ENCODE measurements around the gene DGLUCY.

GRCh38 chr14:91128699-91129098 lies 14.8 kb downstream of the DGLUCY start:
- no peak for TF ChIP-seq CTCF (IDR thresholded peaks at IDR 0.05 in 2 of 3, conservative IDR thresholded peaks at IDR 0.05 in 1 of 3; ENCODE audit: borderline replicate concordance in 1 of 3, insufficient read depth in 1 of 3, low read depth in 2 of 3, low read length in 2 of 3)
- TF ChIP-seq POLR2A (IDR thresholded peaks at IDR 0.05; ENCODE audit: borderline replicate concordance, extremely low read depth, insufficient read depth, insufficient read length) = no peak
- no peak for TF ChIP-seq ZBTB33 (IDR thresholded peaks at IDR 0.05; ENCODE audit: extremely low read depth, insufficient replicate concordance, low read length)
- no peak for TF ChIP-seq ATF3 (IDR thresholded peaks at IDR 0.05)
- TF ChIP-seq MAX (IDR thresholded peaks at IDR 0.05) = no peak
- no peak for TF ChIP-seq ZFX (IDR thresholded peaks at IDR 0.05)
- TF ChIP-seq REST (IDR thresholded peaks at IDR 0.05; ENCODE audit: low read depth) = no peak
- no peak for TF ChIP-seq POLR2AphosphoS5 (IDR thresholded peaks at IDR 0.05; ENCODE audit: low read depth, low read length)
- no peak for TF ChIP-seq SP1 (IDR thresholded peaks at IDR 0.05; ENCODE audit: low read depth)
- TF ChIP-seq ZNF274 (IDR thresholded peaks at IDR 0.05; ENCODE audit: low read depth, low read length) = no peak
- TF ChIP-seq CBX3 (IDR thresholded peaks at IDR 0.05; ENCODE audit: low read depth) = no peak
- TF ChIP-seq RAD21 (IDR thresholded peaks at IDR 0.05; ENCODE audit: low read depth) = no peak
- no peak for TF ChIP-seq YY1 (IDR thresholded peaks at IDR 0.05; ENCODE audit: extremely low read depth, insufficient replicate concordance, low read depth, low read length)
- TF ChIP-seq EZH2phosphoT487 (IDR thresholded peaks at IDR 0.05; ENCODE audit: borderline replicate concordance) = no peak
